Stimulated activated CD4-positive, alpha-beta T cell treated with anti-CD3 and anti-CD28 coated beads, TNF-alpha, amount 100 ng/mL, for 24 hours (primary cell): Measurements from ENCODE around the gene SMCHD1.
"Not testable (repeated sequence)": the region's sequence is repeated elsewhere in the genome, so short reads cannot be mapped to it uniquely, and the experiment has no call there.

ENCODE experiments used
- DNase-seq, 3 experiments: peaks; one replicate each; pipeline ENCODE4 v3.0.0-alpha.2; 2020; ENCODE audit warnings: low read depth in 3 of 3

The SMCHD1 gene

DNA sequence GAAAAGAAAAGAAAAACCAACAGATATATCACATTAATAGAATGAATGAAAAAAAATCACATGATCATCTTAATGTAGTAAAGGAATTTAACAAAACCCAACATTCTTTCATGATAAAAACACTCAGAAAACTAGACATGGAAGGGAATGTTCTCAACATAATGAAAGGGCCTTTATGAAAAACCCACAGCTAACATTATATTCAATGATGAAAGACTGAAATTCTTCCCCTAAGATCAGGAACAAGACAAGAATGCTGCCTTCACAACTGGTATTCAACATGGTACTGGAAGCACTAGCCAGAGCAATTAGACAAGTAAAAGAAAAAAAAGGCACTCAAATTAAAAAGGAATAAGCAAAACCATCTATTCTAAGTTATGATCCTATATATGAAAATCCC, 162.8 kb downstream of the SMCHD1 start:
- DNase-seq: no peak

DNA sequence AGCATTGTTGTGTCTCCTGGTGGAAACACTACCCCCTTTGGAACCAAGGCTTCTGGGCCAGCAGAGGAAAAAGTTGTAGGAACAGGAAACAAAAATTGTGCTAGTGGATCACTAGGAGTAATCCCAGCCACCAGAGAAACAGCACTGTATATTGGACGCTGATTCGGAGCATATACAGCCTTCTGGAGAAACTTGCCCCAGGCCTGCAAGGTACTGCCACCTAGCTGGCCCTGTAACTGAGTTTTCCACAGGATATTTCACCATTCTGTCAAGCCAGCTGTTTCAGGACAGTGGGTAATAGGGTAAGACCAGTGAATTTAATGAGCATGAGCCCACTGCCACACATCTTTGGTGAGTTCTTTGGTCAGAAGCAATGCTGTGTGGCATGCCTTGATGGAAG, 166.2 kb downstream of the SMCHD1 start:
- no peak for DNase-seq

DNA sequence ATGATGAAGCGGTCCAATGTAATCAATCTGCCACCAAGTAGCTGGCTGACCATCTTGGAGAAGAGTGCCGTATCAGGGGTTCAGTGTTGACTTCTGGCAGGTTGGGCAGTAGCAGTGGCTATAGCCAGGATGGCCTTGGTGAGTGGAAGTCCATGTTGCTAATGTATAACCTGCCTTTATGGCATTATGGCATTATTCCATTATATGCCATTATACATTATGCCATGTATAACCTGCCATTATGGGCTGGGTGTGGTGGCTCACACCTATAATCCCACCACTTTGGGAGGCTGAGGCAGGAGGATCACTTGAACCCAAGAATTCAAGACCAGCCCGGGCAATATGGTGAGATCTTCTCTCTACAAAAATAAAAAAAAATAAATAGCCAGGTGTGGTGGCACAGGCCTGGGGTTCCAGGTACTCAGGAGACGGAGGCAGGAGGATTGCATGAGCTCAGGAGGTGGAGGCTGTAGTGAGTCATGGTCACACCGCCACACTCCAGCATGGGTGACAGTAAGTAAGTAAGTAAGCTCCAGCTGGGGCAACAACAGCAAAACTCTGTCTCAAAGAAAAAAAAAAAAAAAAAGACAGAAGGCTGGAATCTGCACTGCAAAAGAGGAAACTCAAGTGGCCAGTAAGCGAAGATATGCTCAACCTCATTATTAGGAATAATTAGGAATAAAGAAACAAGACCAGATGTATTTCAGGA, 166.8 kb downstream of the SMCHD1 start:
- DNase-seq: no peak

DNA sequence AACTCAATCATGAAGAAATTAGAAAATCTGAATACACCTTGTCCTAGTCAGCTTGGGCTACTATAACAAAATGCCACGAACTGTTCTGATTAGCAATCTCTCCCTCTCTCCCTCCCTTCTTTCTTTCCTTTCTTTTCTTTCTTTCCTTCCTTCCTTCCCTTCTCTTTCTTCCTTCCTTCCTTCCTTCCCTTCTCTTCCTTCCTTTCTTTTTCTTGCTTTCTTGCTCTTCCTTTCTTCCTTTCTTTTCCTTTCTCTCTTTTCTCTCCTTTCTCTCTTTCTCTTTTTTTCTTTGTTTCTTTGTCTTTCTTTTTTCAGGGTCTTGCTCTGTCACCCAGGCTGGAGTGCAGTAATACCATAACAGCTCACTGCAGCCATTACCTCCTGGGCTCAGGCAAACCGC, 167.7 kb downstream of the SMCHD1 start:
- no peak for DNase-seq

DNA sequence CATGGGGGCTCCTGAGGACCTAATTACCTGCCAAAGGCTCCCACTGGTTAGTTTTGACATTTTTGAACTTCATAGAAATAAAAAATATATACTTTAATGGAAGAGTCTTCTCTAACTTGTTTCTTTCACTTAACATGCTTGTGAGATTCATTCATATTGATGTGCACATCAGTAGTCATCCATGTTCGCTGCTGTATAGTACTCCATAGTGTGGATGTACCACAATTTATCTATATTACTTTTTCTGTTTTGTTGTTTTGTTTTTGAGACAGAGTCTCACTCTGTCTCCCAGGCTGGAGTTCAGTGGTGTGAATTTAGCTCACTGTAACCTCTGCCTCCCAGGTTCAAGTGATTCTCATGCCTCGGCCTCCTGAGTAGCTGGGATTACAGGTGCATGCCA, 168.4 kb downstream of the SMCHD1 start:
- DNase-seq: no peak

DNA sequence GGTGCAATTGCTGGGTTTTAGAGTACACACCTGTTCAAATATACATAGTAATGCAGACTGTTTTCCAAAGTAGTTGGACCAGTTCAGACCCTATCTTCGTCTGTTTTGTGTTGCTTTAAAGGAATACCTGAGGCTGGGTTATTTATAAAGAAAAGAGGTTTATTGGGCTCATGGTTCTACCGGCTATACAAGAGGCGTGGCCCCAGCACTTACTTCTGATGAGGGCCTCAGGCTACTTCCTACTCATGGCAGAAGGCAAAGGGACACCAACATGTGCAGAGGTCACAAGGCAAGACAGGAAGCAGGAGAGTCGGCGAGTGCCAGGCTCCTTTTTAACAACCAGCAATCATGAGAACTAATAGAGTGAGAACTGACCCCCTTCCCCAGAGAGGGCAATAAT, 169.3 kb downstream of the SMCHD1 start:
- no peak for DNase-seq

GRCh38 chr18:2825613-2826175, 170.2 kb downstream of the SMCHD1 start:
- DNase-seq: no peak

DNA sequence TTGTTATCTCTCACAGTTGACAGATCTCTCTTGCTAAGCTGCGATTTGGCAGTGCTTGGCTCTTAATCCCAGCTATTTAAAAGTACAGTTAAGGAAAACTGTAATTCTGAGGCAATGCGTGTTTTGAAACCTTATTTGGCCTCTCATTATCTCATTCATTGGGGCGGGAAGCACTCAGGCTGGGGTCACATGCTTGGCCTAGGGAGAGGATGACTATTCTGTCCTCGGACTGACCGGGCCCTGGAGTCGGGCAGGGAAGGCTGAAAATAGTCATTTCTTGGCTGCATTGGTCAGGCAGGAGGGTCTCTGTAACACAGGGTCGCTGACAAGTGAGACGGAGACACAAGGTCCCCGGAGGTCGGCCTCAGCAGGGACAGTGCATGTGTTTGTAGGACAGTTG, 171.1 kb downstream of the SMCHD1 start:
- DNase-seq: no peak

DNA sequence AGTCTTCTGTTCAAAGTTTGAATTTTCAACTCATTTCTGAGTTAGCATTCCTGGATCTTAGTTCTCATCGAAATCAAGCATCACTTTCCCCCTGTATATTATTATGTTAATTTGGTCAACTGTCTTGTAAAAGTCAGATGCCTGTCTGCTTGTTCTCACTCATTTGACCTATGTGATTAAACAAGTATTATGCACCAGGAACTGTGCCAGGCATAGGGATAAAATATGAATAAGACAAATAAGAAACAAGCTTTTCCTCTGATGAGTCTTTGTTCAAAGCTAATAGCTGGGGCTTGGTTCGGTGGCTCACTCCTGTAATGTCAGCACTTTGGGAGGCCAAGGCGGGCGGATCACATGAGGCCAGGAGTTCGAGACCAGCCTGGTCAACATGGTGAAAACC, 171.5 kb downstream of the SMCHD1 start:
- DNase-seq: no peak

DNA sequence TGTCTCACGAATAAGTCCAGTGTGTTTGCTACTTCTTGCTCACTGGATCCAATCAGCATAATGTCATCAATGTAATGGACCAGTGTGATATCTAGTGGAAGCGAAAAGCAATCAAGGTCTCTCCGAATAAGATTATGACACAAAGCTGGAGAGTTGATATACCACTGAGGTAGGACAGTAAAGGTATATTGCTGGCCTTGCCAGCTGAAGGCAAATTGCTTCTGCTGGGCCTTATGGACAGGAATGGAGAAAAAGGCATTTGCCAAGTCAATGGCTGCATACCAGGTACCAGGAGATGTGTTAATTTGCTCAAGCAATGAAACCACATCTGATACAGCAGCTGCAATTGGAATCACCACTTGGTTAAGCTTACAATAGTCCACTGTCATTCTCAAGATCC, 180.6 kb downstream of the SMCHD1 start:
- not testable (repeated sequence) for DNase-seq

GRCh38 chr18:2837290-2837689, 181.8 kb downstream of the SMCHD1 start:
- DNase-seq: not testable (repeated sequence)

DNA sequence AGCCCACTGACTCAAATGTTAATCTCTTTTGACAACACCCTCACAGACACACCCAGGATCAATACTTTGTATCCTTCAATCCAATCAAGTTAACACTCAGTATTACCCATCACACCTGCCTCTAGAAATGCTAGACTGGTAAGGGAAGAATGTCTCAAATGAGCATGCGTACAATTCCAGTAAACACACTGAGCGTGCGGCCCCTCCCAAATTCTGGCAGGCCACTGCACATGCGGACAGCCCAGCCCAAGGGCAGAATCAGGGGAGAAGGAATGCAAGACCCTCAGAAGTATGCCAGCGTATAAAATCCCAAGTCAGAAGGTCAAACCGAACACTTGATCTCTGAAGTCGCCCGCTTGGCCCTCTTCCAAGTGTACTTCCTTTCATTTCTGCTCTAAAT, 183.7 kb downstream of the SMCHD1 start:
- DNase-seq: no peak

GRCh38 chr18:2840521-2840920, 185.0 kb downstream of the SMCHD1 start:
- DNase-seq: no peak

DNA sequence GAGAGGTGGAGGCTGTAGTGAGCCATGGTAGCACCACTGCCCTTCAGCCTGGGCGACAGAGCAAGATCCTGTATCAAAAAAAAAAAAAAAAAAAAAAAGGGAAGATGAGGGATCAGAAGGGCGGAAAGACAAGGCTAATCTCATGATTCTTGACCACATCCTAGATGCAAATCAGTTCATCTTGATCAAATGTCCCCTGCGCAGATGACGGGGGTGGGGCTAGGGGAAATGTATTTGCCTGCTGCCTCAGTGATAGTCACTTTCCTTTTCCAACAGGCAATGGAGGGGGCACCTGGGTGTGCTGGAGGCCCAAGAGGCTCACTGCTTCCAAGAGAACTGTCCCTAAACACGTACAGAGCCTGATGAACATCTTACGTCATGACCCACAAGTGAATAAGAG, 187.6 kb downstream of the SMCHD1 start:
- no peak for DNase-seq

- DNase-seq: no peak
Measured at GRCh38 chr18:2845172-2845571, 189.6 kb downstream of the SMCHD1 start.

DNA sequence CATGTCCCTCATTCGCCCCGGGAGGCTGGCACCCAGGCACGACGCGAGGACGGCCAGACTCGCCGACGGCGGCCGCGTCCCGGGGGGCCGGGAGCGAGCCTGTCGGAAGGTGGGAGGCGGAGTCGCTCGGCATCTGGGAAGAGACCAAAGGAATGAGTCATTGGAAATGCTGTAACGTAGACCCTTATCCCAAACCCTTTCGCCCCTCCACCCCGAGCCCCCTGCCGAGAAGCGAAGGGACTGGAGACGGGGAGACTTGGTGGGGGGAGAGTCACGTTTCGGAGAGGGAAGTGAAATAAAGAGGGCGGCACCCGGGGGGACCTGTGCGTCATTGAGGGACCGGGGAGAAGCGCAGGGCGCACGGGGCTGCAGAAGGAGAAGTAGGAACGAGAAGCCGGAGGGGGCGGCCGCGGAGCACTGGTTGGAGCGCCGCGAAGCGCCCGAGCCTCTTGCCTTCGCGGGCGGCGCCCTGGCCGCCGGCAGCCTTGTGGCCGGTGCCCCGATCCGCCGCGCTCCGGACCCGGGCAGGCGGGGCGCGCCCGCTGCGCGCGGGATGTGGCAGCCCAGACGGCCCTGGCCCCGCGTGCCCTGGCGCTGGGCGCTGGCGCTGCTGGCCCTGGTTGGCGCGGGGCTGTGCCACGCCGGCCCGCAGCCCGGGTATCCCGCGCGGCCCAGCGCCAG, 191.2 kb downstream of the SMCHD1 start, which contains the start of gene EMILIN2:
TSS of gene EMILIN2 (plus strand) at position 371 of the 681 bp plus-strand sequence. CDS start at position 554, 183 bp downstream.
- peak in 1 of 3 experiments; percentile 56 for DNase-seq

DNA sequence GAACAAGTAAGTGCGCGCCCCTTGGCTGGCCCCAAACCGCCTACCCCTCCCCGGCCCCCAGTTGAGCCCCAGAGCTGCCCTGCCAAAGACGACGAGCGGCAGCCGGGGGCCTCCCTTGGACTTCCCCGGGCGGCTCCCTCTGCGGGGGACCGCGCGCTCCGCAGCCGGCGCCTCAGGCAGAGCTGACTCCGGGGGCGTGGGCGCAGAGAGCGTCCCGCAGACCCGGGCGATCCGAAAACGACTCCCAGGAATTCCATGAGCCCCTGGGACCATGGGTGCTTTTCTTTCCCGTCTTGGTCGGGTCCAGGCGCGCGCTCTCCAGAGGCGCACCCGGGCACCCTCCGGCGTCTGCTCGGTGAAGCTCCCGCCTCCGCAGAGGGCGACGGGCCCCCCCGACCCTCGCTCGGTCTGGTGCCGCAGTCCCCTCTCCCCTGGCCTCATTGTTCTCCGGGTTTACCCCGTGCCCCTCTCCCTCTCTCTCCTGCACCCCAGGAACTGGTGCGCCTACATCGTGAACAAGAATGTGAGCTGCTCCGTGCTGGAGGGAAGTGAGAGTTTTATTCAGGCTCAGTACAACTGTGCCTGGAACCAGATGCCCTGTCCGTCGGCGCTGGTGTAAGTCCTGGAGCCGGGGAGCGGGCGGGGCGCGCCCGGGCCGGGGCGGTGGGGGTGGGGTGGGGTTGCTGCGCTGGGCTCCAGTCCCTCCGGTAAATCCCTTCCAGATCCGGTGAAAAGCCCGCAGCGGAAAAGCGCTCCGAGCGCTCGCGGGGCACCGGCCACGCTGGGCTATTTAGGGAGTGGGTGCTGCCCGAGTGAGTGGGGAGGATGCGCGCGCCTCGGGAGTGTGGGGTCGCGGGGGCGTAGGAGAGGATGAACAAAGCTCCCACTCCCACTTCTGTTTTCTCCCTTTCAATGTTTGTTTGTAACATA, 192.1 kb downstream of the SMCHD1 start:
- peak in 1 of 3 experiments; percentile 45 for DNase-seq

DNA sequence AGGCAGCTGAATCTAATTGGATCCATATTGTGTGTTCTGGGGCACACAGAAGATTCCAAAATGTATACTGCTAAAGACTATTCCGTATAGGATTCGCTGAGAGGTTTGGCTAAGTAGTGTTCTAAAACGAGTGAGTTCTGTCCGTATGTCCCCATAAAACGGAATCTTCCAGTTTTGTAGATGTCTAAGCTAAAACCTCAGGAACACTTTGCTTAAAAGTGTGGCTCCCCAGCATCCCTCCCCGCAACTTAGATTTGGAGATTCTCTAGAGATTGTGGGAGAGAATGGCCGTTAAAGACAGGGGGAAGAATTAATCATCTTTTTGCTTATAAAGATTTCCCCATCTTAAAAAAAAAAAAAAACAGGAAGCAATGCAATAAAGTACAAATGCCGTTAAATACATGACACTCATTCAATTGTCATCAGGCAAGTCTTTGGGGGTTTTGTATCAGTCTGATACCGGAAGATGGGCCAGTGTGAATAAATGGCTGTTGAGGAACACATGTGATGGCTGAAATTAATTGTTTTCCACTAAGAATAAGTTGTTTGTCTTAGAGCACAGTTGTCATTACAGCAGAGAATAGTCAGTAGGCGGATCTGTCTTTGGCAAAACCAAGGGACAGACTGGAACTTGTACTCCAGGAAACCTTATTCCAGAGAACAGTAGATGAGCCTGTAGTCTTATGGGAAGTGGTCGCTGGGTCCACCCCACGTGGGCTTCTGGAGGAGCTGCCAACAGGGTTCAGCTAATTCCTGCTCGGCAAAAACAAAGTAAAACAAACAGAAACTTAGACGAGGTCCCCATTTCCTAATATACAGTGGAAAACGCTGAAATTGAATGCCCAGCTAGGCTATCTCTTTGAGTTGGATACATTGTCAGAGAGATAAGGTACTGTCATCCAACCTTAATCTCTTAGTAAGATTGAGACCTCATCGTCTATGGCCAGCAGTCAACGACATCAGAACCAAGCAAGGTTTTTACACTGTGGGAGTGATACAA, 193.0 kb downstream of the SMCHD1 start:
- DNase-seq: no peak

DNA sequence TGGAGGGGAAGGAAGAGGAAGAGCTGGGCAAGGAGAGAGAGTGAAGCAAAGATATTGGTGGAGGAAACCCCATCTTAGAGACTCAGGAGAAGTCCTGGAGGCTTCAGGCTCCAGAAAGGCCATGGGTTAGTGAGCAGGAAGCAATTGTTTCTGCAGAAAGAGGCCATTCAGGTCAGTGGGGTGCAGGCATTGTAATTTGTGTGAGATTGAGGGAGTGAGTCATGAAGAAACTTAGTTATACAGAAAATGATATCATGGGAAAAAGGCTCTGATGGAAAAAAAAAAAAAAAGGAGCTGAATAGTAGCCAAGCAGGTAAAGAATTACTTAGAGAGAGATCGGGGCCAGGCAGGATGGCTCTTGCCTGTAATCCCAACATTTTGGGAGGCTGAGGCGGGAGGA, 195.3 kb downstream of the SMCHD1 start:
- peak in 1 of 3 experiments; percentile 12 for DNase-seq

GRCh38 chr18:2851771-2852170, 196.2 kb downstream of the SMCHD1 start:
- DNase-seq: no peak

GRCh38 chr18:2852460-2852859, 196.9 kb downstream of the SMCHD1 start:
- not testable (repeated sequence) for DNase-seq
